Stimulated activated CD4-positive, alpha-beta T cell treated with anti-CD3 and anti-CD28 coated beads, TNF-alpha, amount 100 ng/mL, for 24 hours (primary cell): ENCODE measurements around the gene ATAD3B.
A peak's percentile ranks its signal among the peaks of the same experiment; 100 is the strongest.
"Not testable (repeated sequence)": the region's sequence is repeated elsewhere in the genome, so short reads cannot be mapped to it uniquely, and the experiment has no call there.

Experiments
- DNase-seq, 3 experiments: peaks; one replicate each; pipeline ENCODE4 v3.0.0-alpha.2; 2020; ENCODE audit warnings: low read depth in 3 of 3

ATAD3B gene

GRCh38 chr1:1481811-1482210, 10.2 kb downstream of the ATAD3B start:
- not testable (repeated sequence) for DNase-seq

- DNase-seq, result no peak
These were observed 11.3 kb downstream of the ATAD3B start for GRCh38 chr1:1482856-1483255.

- no peak for DNase-seq
These were observed 12.1 kb downstream of the ATAD3B start for GRCh38 chr1:1483714-1484113.

GRCh38 chr1:1484976-1485750, 13.6 kb downstream of the ATAD3B start:
- not testable (repeated sequence) for DNase-seq

- not testable (repeated sequence) for DNase-seq
These were observed 14.3 kb downstream of the ATAD3B start for GRCh38 chr1:1485755-1486317.

- DNase-seq, result no peak
These were observed 16.1 kb downstream of the ATAD3B start for GRCh38 chr1:1487701-1488100.

- no peak for DNase-seq
These were observed 17.7 kb downstream of the ATAD3B start for GRCh38 chr1:1489231-1489630.

- DNase-seq, result no peak
These were observed 18.3 kb downstream of the ATAD3B start for GRCh38 chr1:1489861-1490260.

GRCh38 chr1:1490633-1491230, 19.2 kb downstream of the ATAD3B start:
- DNase-seq, result no peak

GRCh38 chr1:1491601-1492000, 20.0 kb downstream of the ATAD3B start:
- no peak for DNase-seq

GRCh38 chr1:1494311-1494710, 22.7 kb downstream of the ATAD3B start:
- not testable (repeated sequence) for DNase-seq

GRCh38 chr1:1495461-1495975, 24.0 kb downstream of the ATAD3B start:
- not testable (repeated sequence) for DNase-seq

- DNase-seq, result peak; percentile 52 to 73 (median 53)
These were observed 33.3 kb downstream of the ATAD3B start for GRCh38 chr1:1504777-1505365.

GRCh38 chr1:1505366-1505798, 33.8 kb downstream of the ATAD3B start:
- peak in 1 of 3 experiments; percentile 22 for DNase-seq

- not testable (repeated sequence) for DNase-seq
These were observed 34.2 kb downstream of the ATAD3B start for GRCh38 chr1:1505801-1506200.

- DNase-seq, result no peak
These were observed 35.7 kb downstream of the ATAD3B start for GRCh38 chr1:1507305-1507704.

- not testable (repeated sequence) for DNase-seq
These were observed 37.4 kb downstream of the ATAD3B start for GRCh38 chr1:1508775-1509464.

GRCh38 chr1:1509465-1509850, 37.9 kb downstream of the ATAD3B start:
- DNase-seq, result not testable (repeated sequence)

GRCh38 chr1:1510912-1511532, 39.5 kb downstream of the ATAD3B start:
- no peak for DNase-seq

GRCh38 chr1:1511533-1512285, 40.1 kb downstream of the ATAD3B start, which contains the start of gene ATAD3A:
ATAD3A (plus strand) TSS chr1:1512162; CDS start chr1:1512269, 107 bp downstream.
- DNase-seq, result peak; percentile 93 to 97 (median 93)
